GM12878 (cell line): Measurements from ENCODE around the gene ANKRD6. TPM values are rescaled to one million over a fixed set of nuclear protein-coding genes. Genes with fewer than 3 reads are reported as not detected.

ENCODE experiments used
- ATAC-seq: fragments of 200-7000 bp; cut with Tn5 transposase; 3 replicates; pipeline ENCODE4 v1.9.1; 2020; ENCODE audit warnings: mild to moderate bottlenecking, moderate library complexity
- BruUV-seq: library from RNA; stranded (reverse); fragments of 400-500 nt; replicated peaks from 2 replicates; lab custom pipeline; 2021; lab: Mats Ljungman, UMichigan
- CTCF ChIA-PET: fragments of 300-600 bp; sonication (Branson Sonifier 250); formaldehyde crosslinking; extraction: SDS; loops from one replicate; lab custom pipeline; 2021; ENCODE audit warnings: inconsistent platforms; lab: Yijun Ruan, JAX
- POLR2A ChIA-PET: fragments of 350-600 bp; formaldehyde crosslinking; extraction: SDS; loops from one replicate; lab custom pipeline; 2021; ENCODE audit warnings: inconsistent platforms; lab: Charles Lee
- RAD21 ChIA-PET: fragments of 300-600 bp; sonication (Branson Sonifier 250); formaldehyde crosslinking; loops from one replicate; lab custom pipeline; 2023; ENCODE audit warnings: antibody characterized with exemption; ENCODE audit not compliant: unreplicated experiment; lab: Charles Lee
- SMC1A ChIA-PET: fragments of 300-600 bp; sonication (Branson Sonifier 250); formaldehyde crosslinking; loops from one replicate; lab custom pipeline; 2023; ENCODE audit not compliant: unreplicated experiment, uncharacterized antibody; lab: Charles Lee
- DNase-seq: peaks from one replicate; pipeline ENCODE4 v3.0.0-alpha.2; 2011; ENCODE audit warnings: low read depth, low spot score
- FAIRE-seq: peaks from 3 replicates; lab custom pipeline; 2011; peaks lifted over from hg19 to GRCh38; lab: Jason Lieb, UNC
- H2AFZ ChIP-seq: 2 replicates; pipeline ENCODE4 v1.6.0; 2011; ENCODE audit warnings: low read depth, low read length, control low read depth; ENCODE audit not compliant: control insufficient read depth
- H3K27ac ChIP-seq: 2 replicates; pipeline ENCODE4 v1.5.1; 2011; ENCODE audit warnings: control low read depth; ENCODE audit not compliant: control insufficient read depth, insufficient read depth
- H3K27me3 ChIP-seq, 2 experiments: replicated peaks in 1 of 2; 2 replicates each; pipeline versions ENCODE4 v1.6.0 to v1.6.1; 2011; ENCODE audit warnings: low read length in 1 of 2; ENCODE audit not compliant: control insufficient read depth in 2 of 2, insufficient read depth in 2 of 2
- H3K36me3 ChIP-seq, 2 experiments: 2 replicates each; pipeline ENCODE4 v1.5.1; 2011; ENCODE audit warnings: low read length in 1 of 2; ENCODE audit not compliant: control insufficient read depth in 2 of 2, insufficient read depth in 2 of 2
- H3K4me1 ChIP-seq: 2 replicates; pipeline ENCODE4 v1.6.1; 2011; ENCODE audit warnings: mild to moderate bottlenecking, low read length, moderate library complexity, mixed read lengths; ENCODE audit not compliant: control insufficient read depth, insufficient read depth
- H3K4me2 ChIP-seq: 2 replicates; pipeline ENCODE4 v1.6.0; 2011; ENCODE audit warnings: control low read depth; ENCODE audit not compliant: control insufficient read depth, insufficient read depth
- H3K4me3 ChIP-seq: fragments of 200-600 bp; sonication (generic); 2 replicates; pipeline ENCODE4 v1.5.1; 2016
- H3K79me2 ChIP-seq: 2 replicates; pipeline ENCODE4 v1.6.0; 2011; ENCODE audit warnings: low read length; ENCODE audit not compliant: control insufficient read depth, insufficient read depth
- H3K9ac ChIP-seq: 2 replicates; pipeline ENCODE4 v1.8.0; 2011; ENCODE audit warnings: low read length, control low read depth, mixed read lengths; ENCODE audit not compliant: control insufficient read depth, insufficient read depth
- H3K9me3 ChIP-seq: replicated peaks from 3 replicates; pipeline ENCODE4 v1.5.1; 2011; ENCODE audit warnings: mild to moderate bottlenecking, low read length; ENCODE audit not compliant: control insufficient read depth, insufficient read depth
- H4K20me1 ChIP-seq: 2 replicates; pipeline ENCODE4 v1.6.0; 2011; ENCODE audit not compliant: control insufficient read depth, insufficient read depth
- BACH1 ChIP-seq: fragments of 450-650 bp; IDR thresholded peaks from 2 replicates; pipeline ENCODE4 v1.6.1; 2017; ENCODE audit warnings: mild to moderate bottlenecking, borderline replicate concordance
- MTA2 ChIP-seq: fragments of 450-650 bp; IDR thresholded peaks from 2 replicates; pipeline ENCODE4 v1.6.1; 2016; ENCODE audit warnings: low read depth, mild to moderate bottlenecking, moderate library complexity
- PML ChIP-seq: IDR thresholded peaks from 2 replicates; pipeline ENCODE4 v1.6.1; 2012; ENCODE audit warnings: low read length, inconsistent platforms
- POLR2AphosphoS5 ChIP-seq: IDR thresholded peaks from 2 replicates; pipeline ENCODE4 v1.6.1; 2011; ENCODE audit warnings: mild to moderate bottlenecking, low read length, inconsistent platforms
- RBBP5 ChIP-seq: fragments of 200-600 bp; sonication (generic); conservative IDR thresholded peaks from 2 replicates; pipeline ENCODE4 v1.6.1; 2016
- TBL1XR1 ChIP-seq: IDR thresholded peaks from 2 replicates; pipeline ENCODE4 v1.6.1; 2012; ENCODE audit warnings: low read depth, low read length, improper control_type of control experiment
- USF2 ChIP-seq: IDR thresholded peaks from 2 replicates; pipeline ENCODE4 v1.6.1; 2011; ENCODE audit warnings: low read depth, low read length, improper control_type of control experiment, borderline replicate concordance
- ZNF207 ChIP-seq: fragments of 450-650 bp; IDR thresholded peaks from 2 replicates; pipeline ENCODE4 v1.6.1; 2014; ENCODE audit warnings: antibody characterized with exemption, mild to moderate bottlenecking, borderline replicate concordance
- ZNF217 ChIP-seq: fragments of 450-650 bp; IDR thresholded peaks from 2 replicates; pipeline ENCODE4 v1.6.1; 2017; ENCODE audit warnings: antibody characterized with exemption, mild to moderate bottlenecking
- WGBS: methylation state at CpG from one replicate; pipeline ENCODE4 v1.1.6; 2016; ENCODE audit warnings: low lambda C conversion rate; ENCODE audit not compliant: insufficient replicate concordance, insufficient coverage; ENCODE audit errors: missing lambda C conversion rate; 5-methylcytosine and 5-hydroxymethylcytosine counted together
- in situ Hi-C: fragments of 300-500 bp; cut with MboI; formaldehyde crosslinking; loops from 9 replicates; pipeline ENCODE4 v1.14.3; 2018; ENCODE audit warnings: mixed read lengths
- intact Hi-C: fragments of 100-400 bp; cut with micrococcal nuclease; formaldehyde crosslinking; loops from one replicate; pipeline ENCODE4 v1.14.2; 2022; ENCODE audit not compliant: unreplicated experiment
- polyA plus RNA-seq, 11 experiments: library from polyadenylated mRNA; depleted of rRNA in 4 of 11; unstranded in 6 of 11; stranded (reverse) in 5 of 11; fragments of >200 nt; fragmentation: Nextera tagmentation in 4 of 11; fragmentation: Illumina TruSeq in 1 of 11; extraction: Ambion mirVana in 4 of 11; extraction: Trizol in 1 of 11; gene quantifications; 1 replicate in 1 of 11; 2 replicates in 10 of 11; pipeline versions ENCODE4 v1.2.1 to v1.2.3, GENCODE V29; 2011 to 2016; ENCODE audit warnings: inconsistent platforms in 2 of 11, missing spikeins in 2 of 11, low read depth in 1 of 11
- total RNA-seq, 4 experiments: library from RNA; depleted of rRNA in 3 of 4; stranded (reverse); fragments of >200 nt in 3 of 4; fragmentation: Illumina TruSeq in 1 of 4; extraction: Trizol in 1 of 4; gene quantifications; 2 replicates each; pipeline versions ENCODE4 v1.2.1 to v1.2.3, GENCODE V29; 2013 to 2021
- TF ChIP-seq, protein P1 (sequence below): fragments of 450-650 bp; IDR thresholded peaks from 2 replicates; pipeline ENCODE4 v1.6.1; 2017; ENCODE audit warnings: antibody characterized with exemption, mild to moderate bottlenecking, moderate library complexity
- TF ChIP-seq, protein P2 (sequence below): IDR thresholded peaks from 2 replicates; pipeline ENCODE4 v1.6.1; 2012; ENCODE audit warnings: low read length, inconsistent platforms
- TF ChIP-seq, protein P3 (sequence below): fragments of 450-650 bp; IDR thresholded peaks from 2 replicates; pipeline ENCODE4 v1.6.1; 2017; ENCODE audit warnings: low read depth, mild to moderate bottlenecking, moderate library complexity
- TF ChIP-seq, protein P4 (sequence below): IDR thresholded peaks from 2 replicates; pipeline ENCODE4 v1.6.1; 2012; ENCODE audit warnings: low read depth, low read length, improper control_type of control experiment

The ANKRD6 gene
- total and polyA plus RNA-seq, 10 of the 15 experiments (the other 5 are each of a cell fraction or from before 2014, with no cell fraction given) = 0.03 to 0.90 (median 0.38) TPM

GRCh38 chr6:89650579-89650978 is 217.6 kb downstream of the ANKRD6 start:
- Histone ChIP-seq H3K79me2 (no peaks in the 10 kb centered on the region), H3K4me1 (no peaks in the 10 kb centered on the region), H3K27ac (no peak overlapping the region), H3K4me2 (no peak overlapping the region), H3K9me3 (no peaks in the 10 kb centered on the region), H4K20me1 (no peaks in the 10 kb centered on the region), H3K9ac (no peak overlapping the region), H3K4me3 (no peak overlapping the region), H3K36me3 (peaks cover 12 to 33% of the 10 kb centered on the region in 2 experiments), H3K27me3 (no peaks in the 10 kb centered on the region), H2AFZ (no peak overlapping the region)
- no peak for DNase-seq
- RAD21 ChIA-PET = no interaction called here
- CTCF ChIA-PET = no interaction called here
- SMC1A ChIA-PET = interaction anchor here (0.9 kb wide), 1 partner anchor 43 kb away, joined by 3 read pairs; no protein-coding TSS in a partner anchor
- BruUV-seq = no TSS peak
- in situ Hi-C loops = no loop called here
- POLR2A ChIA-PET = interaction anchor here (0.6 to 1.0 kb wide), 2 partner anchors 12 to 15 kb away, joined by 4 read pairs; partner anchors contain the start of gene LYRM2
- intact Hi-C loops = no loop called here
- 91% methylated on average over 8 of the region's 8 CpGs for WGBS
- no peak for FAIRE-seq
- TF ChIP-seq TBL1XR1 (no peak), MTA2 (no peak), RBBP5 (no peak), ZNF207 (no peak), ZNF217 (no peak), PML (no peak), POLR2AphosphoS5 (no peak), USF2 (no peak), BACH1 (no peak)
- TF ChIP-seq, protein P1, sequence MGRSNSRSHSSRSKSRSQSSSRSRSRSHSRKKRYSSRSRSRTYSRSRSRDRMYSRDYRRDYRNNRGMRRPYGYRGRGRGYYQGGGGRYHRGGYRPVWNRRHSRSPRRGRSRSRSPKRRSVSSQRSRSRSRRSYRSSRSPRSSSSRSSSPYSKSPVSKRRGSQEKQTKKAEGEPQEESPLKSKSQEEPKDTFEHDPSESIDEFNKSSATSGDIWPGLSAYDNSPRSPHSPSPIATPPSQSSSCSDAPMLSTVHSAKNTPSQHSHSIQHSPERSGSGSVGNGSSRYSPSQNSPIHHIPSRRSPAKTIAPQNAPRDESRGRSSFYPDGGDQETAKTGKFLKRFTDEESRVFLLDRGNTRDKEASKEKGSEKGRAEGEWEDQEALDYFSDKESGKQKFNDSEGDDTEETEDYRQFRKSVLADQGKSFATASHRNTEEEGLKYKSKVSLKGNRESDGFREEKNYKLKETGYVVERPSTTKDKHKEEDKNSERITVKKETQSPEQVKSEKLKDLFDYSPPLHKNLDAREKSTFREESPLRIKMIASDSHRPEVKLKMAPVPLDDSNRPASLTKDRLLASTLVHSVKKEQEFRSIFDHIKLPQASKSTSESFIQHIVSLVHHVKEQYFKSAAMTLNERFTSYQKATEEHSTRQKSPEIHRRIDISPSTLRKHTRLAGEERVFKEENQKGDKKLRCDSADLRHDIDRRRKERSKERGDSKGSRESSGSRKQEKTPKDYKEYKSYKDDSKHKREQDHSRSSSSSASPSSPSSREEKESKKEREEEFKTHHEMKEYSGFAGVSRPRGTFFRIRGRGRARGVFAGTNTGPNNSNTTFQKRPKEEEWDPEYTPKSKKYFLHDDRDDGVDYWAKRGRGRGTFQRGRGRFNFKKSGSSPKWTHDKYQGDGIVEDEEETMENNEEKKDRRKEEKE = no peak
- TF ChIP-seq, protein P2, sequence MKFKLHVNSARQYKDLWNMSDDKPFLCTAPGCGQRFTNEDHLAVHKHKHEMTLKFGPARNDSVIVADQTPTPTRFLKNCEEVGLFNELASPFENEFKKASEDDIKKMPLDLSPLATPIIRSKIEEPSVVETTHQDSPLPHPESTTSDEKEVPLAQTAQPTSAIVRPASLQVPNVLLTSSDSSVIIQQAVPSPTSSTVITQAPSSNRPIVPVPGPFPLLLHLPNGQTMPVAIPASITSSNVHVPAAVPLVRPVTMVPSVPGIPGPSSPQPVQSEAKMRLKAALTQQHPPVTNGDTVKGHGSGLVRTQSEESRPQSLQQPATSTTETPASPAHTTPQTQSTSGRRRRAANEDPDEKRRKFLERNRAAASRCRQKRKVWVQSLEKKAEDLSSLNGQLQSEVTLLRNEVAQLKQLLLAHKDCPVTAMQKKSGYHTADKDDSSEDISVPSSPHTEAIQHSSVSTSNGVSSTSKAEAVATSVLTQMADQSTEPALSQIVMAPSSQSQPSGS = no peak
- TF ChIP-seq, protein P3, sequence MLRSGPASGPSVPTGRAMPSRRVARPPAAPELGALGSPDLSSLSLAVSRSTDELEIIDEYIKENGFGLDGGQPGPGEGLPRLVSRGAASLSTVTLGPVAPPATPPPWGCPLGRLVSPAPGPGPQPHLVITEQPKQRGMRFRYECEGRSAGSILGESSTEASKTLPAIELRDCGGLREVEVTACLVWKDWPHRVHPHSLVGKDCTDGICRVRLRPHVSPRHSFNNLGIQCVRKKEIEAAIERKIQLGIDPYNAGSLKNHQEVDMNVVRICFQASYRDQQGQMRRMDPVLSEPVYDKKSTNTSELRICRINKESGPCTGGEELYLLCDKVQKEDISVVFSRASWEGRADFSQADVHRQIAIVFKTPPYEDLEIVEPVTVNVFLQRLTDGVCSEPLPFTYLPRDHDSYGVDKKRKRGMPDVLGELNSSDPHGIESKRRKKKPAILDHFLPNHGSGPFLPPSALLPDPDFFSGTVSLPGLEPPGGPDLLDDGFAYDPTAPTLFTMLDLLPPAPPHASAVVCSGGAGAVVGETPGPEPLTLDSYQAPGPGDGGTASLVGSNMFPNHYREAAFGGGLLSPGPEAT = no peak
- TF ChIP-seq, protein P4, sequence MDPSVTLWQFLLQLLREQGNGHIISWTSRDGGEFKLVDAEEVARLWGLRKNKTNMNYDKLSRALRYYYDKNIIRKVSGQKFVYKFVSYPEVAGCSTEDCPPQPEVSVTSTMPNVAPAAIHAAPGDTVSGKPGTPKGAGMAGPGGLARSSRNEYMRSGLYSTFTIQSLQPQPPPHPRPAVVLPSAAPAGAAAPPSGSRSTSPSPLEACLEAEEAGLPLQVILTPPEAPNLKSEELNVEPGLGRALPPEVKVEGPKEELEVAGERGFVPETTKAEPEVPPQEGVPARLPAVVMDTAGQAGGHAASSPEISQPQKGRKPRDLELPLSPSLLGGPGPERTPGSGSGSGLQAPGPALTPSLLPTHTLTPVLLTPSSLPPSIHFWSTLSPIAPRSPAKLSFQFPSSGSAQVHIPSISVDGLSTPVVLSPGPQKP = no peak
- ATAC-seq = no peak
